HCT116 (cell line): ENCODE data around the gene PGS1. TPM values are rescaled to one million over a fixed set of nuclear protein-coding genes. Genes with fewer than 3 reads are reported as not detected.

Experiments
- ATAC-seq: fragments of 200-7000 bp; cut with Tn5 transposase; 2 replicates; pipeline ENCODE4 v1.9.1; 2020; ENCODE audit warnings: mild to moderate bottlenecking, moderate library complexity
- BruUV-seq: library from RNA; stranded (reverse); fragments of 400-500 nt; replicated peaks from 2 replicates; lab custom pipeline; 2021; lab: Mats Ljungman, UMichigan
- CTCF ChIA-PET: fragments of 300-600 bp; sonication (Branson Sonifier 250); formaldehyde crosslinking; loops from one replicate; lab custom pipeline; 2021; ENCODE audit warnings: antibody characterized with exemption; lab: Charles Lee
- POLR2A ChIA-PET: fragments of 300-600, 350-600 bp; sonication (Branson Sonifier 250); formaldehyde crosslinking; loops from one replicate; lab custom pipeline; 2021; ENCODE audit warnings: antibody characterized with exemption; lab: Charles Lee
- RAD21 ChIA-PET, 2 experiments: fragments of 300-600 bp; sonication (Branson Sonifier 250); formaldehyde crosslinking; loops; one replicate each; lab custom pipeline; 2023; ENCODE audit warnings: low total read pairs in 2 of 2; ENCODE audit not compliant: uncharacterized antibody in 2 of 2, unreplicated experiment in 2 of 2, low non-redundant PET in 1 of 2; lab: Charles Lee
- DNase-seq: peaks from one replicate; pipeline ENCODE4 v3.0.0-alpha.2; 2010; ENCODE audit warnings: low read depth, low spot score
- H2AFZ ChIP-seq: fragments of 200-600 bp; shearing (Covaris generic), sonication (generic); 2 replicates; pipeline ENCODE4 v1.6.1; 2017; ENCODE audit warnings: low read depth, mixed run types, mixed read lengths, antibody characterized with exemption, low read length; ENCODE audit not compliant: poor library complexity, severe bottlenecking
- H3K27ac ChIP-seq: 2 replicates; pipeline ENCODE4 v1.5.1; 2012; ENCODE audit warnings: low read depth, low read length
- H3K27me3 ChIP-seq: fragments of 200-600 bp; sonication (generic); 2 replicates; pipeline ENCODE4 v1.6.1; 2016; ENCODE audit warnings: mixed run types, low read length, mixed read lengths; ENCODE audit not compliant: insufficient read depth
- H3K36me3 ChIP-seq, 2 experiments: fragments of 200-500 bp in 1 of 2; fragments of 200-600 bp in 1 of 2; sonication (Bioruptor generic) in 1 of 2; sonication (generic) in 1 of 2; 2 replicates each; pipeline versions ENCODE4 v1.5.1 to v1.6.1; 2014 to 2016; ENCODE audit warnings: low read length in 2 of 2, inconsistent platforms in 1 of 2, mixed read lengths in 1 of 2, mixed run types in 1 of 2; ENCODE audit not compliant: insufficient read depth in 2 of 2, control insufficient read depth in 1 of 2
- H3K4me1 ChIP-seq, 2 experiments: fragments of 200-600 bp in 1 of 2; sonication (generic) in 1 of 2; 2 replicates each; pipeline versions ENCODE4 v1.5.1 to v1.6.1; 2012 to 2017; ENCODE audit warnings: low read length in 2 of 2, inconsistent platforms in 1 of 2, mild to moderate bottlenecking in 1 of 2, mixed read lengths in 1 of 2, mixed run types in 1 of 2, moderate library complexity in 1 of 2; ENCODE audit not compliant: insufficient read depth in 2 of 2, control insufficient read depth in 1 of 2
- H3K4me2 ChIP-seq: fragments of 200-600 bp; sonication (generic); 2 replicates; pipeline ENCODE4 v1.6.1; 2017; ENCODE audit warnings: mixed run types, low read length, mixed read lengths
- H3K4me3 ChIP-seq, 2 experiments: fragments of 200-600 bp in 1 of 2; sonication (generic) in 1 of 2; replicated peaks in 1 of 2; 2 replicates each; pipeline ENCODE4 v1.5.1; 2011 to 2016; ENCODE audit warnings: low read length in 2 of 2, control low read depth in 1 of 2, low read depth in 1 of 2, mild to moderate bottlenecking in 1 of 2, mixed read lengths in 1 of 2, mixed run types in 1 of 2
- H3K79me2 ChIP-seq: fragments of 200-600 bp; sonication (generic); 2 replicates; pipeline ENCODE4 v1.6.1; 2017; ENCODE audit warnings: mild to moderate bottlenecking, mixed run types, low read length, moderate library complexity, mixed read lengths; ENCODE audit not compliant: insufficient read depth
- H3K9ac ChIP-seq: fragments of 200-600 bp; sonication (generic); 2 replicates; pipeline ENCODE4 v1.6.1; 2016; ENCODE audit warnings: low read length, mixed read lengths
- H3K9me2 ChIP-seq: fragments of 200-600 bp; sonication (generic), shearing (Covaris generic); 2 replicates; pipeline ENCODE4 v1.6.1; 2017; ENCODE audit warnings: mixed run types, mild to moderate bottlenecking, moderate library complexity; ENCODE audit not compliant: insufficient read depth
- H3K9me3 ChIP-seq, 2 experiments: fragments of 200-500 bp in 1 of 2; fragments of 200-600 bp in 1 of 2; sonication (Bioruptor generic) in 1 of 2; sonication (generic) in 1 of 2; 2 replicates each; pipeline ENCODE4 v1.6.1; 2014 to 2017; ENCODE audit warnings: low read length in 2 of 2, mixed read lengths in 2 of 2, inconsistent platforms in 1 of 2, low read depth in 1 of 2, mild to moderate bottlenecking in 1 of 2, mixed run types in 1 of 2, moderate library complexity in 1 of 2; ENCODE audit not compliant: control insufficient read depth in 1 of 2, insufficient read depth in 1 of 2
- H4K20me1 ChIP-seq: fragments of 200-600 bp; sonication (generic), shearing (Covaris generic); 2 replicates; pipeline ENCODE4 v1.6.1; 2017; ENCODE audit warnings: mixed run types, mild to moderate bottlenecking, moderate library complexity; ENCODE audit not compliant: insufficient read depth
- CTCF ChIP-seq, 3 experiments: fragments of 200-600 bp in 1 of 3; sonication (generic) in 1 of 3; IDR thresholded peaks in 2 of 3; conservative IDR thresholded peaks in 1 of 3; 2 replicates each; pipeline ENCODE4 v1.5.1; 2012 to 2017; ENCODE audit warnings: low read depth in 2 of 3, low read length in 2 of 3, antibody characterized with exemption in 1 of 3, borderline replicate concordance in 1 of 3, control low read depth in 1 of 3, mild to moderate bottlenecking in 1 of 3, mixed read lengths in 1 of 3, mixed run types in 1 of 3, moderate library complexity in 1 of 3; ENCODE audit not compliant: insufficient read depth in 1 of 3
- FOSL1 ChIP-seq: IDR thresholded peaks from 2 replicates; pipeline ENCODE4 v1.6.1; 2012; ENCODE audit warnings: low read depth
- POLR2A ChIP-seq: IDR thresholded peaks from 2 replicates; pipeline ENCODE4 v1.7.0; 2011; ENCODE audit warnings: borderline replicate concordance; ENCODE audit not compliant: insufficient read depth, insufficient read length; ENCODE audit errors: extremely low read depth
- SRF ChIP-seq: IDR thresholded peaks from 2 replicates; pipeline ENCODE4 v1.6.1; 2012; ENCODE audit warnings: low read depth
- ZFX ChIP-seq: fragments of 450-650 bp; IDR thresholded peaks from 2 replicates; pipeline ENCODE4 v1.6.1; 2017
- intact Hi-C: fragments of 100-400 bp; cut with micrococcal nuclease; formaldehyde crosslinking; loops from 2 replicates; pipeline ENCODE4 v1.10.0; 2022
- total RNA-seq: library from RNA; stranded (reverse); gene quantifications from one replicate; pipeline ENCODE4 v1.2.1, GENCODE V29; 2021; ENCODE audit not compliant: unreplicated experiment

PGS1 gene
- total RNA-seq, 1 experiment from 2014 or later: 44.4 TPM

GRCh38 chr17:78367193-78367592, 11.3 kb upstream of the PGS1 start:
- CTCF ChIA-PET: no interaction called here

More at GRCh38 chr17:78367193-78367592, 11.3 kb upstream of the PGS1 start:
- H3K79me2 ChIP-seq: no peaks in the 10 kb centered on the region
- no peaks in the 10 kb centered on the region for H3K9me2 ChIP-seq
- H3K4me1 ChIP-seq: peaks cover 6 to 9% of the 10 kb centered on the region in 2 experiments; a peak in 3 of 4 replicates
- ChIA-PET RAD21 (no interaction called here), POLR2A (interaction anchor here (1.6 kb wide), 1 partner anchor 10 kb away, joined by 3 read pairs; no protein-coding TSS in a partner anchor)
- H3K36me3 ChIP-seq: no peaks in the 10 kb centered on the region
- H3K4me2 ChIP-seq: no peak overlapping the region
- no peak overlapping the region for H3K27ac ChIP-seq
- ATAC-seq: no peak
- intact Hi-C loops: no loop called here
- no TSS peak for BruUV-seq
- H3K9ac ChIP-seq: no peak overlapping the region
- no peak overlapping the region for H3K4me3 ChIP-seq
- no peak for DNase-seq
- H3K27me3 ChIP-seq: no peaks in the 10 kb centered on the region
- no peaks in the 10 kb centered on the region for H3K9me3 ChIP-seq
- no peak overlapping the region for H2AFZ ChIP-seq
- no peaks in the 10 kb centered on the region for H4K20me1 ChIP-seq
- no peak for TF ChIP-seq FOSL1
- TF ChIP-seq SRF: no peak
- TF ChIP-seq POLR2A: no peak
- no peak for TF ChIP-seq ZFX
- TF ChIP-seq CTCF (IDR thresholded peaks at IDR 0.05 in 2 of 3, conservative IDR thresholded peaks at IDR 0.05 in 1 of 3; ENCODE audit: borderline replicate concordance in 1 of 3, insufficient read depth in 1 of 3, low read depth in 2 of 3, low read length in 2 of 3): no peak
